BE2C (cell line): ENCODE measurements around the gene SLC25A29.

Experiments used
- DNase-seq: peaks from one replicate; pipeline ENCODE4 v3.0.0-alpha.2; 2020
- H3K27me3 ChIP-seq: fragments of 250-450 bp; sonication (Bioruptor Pico); 2 replicates; pipeline ENCODE4 v1.5.1; 2020; ENCODE audit warnings: mild to moderate bottlenecking
- H3K36me3 ChIP-seq: fragments of 250-450 bp; sonication (Bioruptor Pico); 2 replicates; pipeline ENCODE4 v1.5.1; 2020; ENCODE audit warnings: mild to moderate bottlenecking
- H3K4me1 ChIP-seq: fragments of 250-450 bp; sonication (Bioruptor Pico); 2 replicates; pipeline ENCODE4 v1.5.1; 2020
- H3K4me3 ChIP-seq: 2 replicates; pipeline ENCODE4 v1.5.1; 2011; ENCODE audit warnings: low read depth, low read length
- H3K9me3 ChIP-seq: fragments of 250-450 bp; sonication (Bioruptor Pico); 2 replicates; pipeline ENCODE4 v1.5.1; 2020
- TF ChIP-seq, protein P1 (sequence below): IDR thresholded peaks from 2 replicates; pipeline ENCODE4 v1.5.1; 2012; ENCODE audit warnings: mild to moderate bottlenecking, low read depth, low read length

The SLC25A29 gene

DNA sequence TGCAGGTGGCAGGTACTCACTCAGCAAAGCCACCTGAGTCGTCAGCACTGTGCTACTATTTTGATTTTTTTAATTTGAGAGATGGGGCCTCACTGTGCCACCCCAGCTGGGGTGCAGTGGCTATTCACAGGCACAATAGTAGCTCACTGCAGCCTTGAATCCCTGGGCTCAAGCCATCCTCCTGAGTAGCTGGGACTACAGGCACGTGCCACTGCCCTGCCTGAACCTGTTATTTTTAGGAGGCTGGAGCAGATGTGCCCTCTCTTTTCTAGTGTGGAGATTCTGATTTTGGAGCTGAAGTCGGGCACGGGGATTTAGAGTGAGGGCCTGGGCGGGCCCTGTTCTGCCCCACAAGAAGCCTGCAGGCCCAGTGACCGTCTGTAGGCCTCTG is 34.2 kb upstream of the SLC25A29 start:
- H3K36me3 ChIP-seq = peaks cover 27% of the 10 kb centered on the region
- H3K4me1 ChIP-seq = no peaks in the 10 kb centered on the region
- H3K27me3 ChIP-seq = no peaks in the 10 kb centered on the region
- TF ChIP-seq, protein P1, sequence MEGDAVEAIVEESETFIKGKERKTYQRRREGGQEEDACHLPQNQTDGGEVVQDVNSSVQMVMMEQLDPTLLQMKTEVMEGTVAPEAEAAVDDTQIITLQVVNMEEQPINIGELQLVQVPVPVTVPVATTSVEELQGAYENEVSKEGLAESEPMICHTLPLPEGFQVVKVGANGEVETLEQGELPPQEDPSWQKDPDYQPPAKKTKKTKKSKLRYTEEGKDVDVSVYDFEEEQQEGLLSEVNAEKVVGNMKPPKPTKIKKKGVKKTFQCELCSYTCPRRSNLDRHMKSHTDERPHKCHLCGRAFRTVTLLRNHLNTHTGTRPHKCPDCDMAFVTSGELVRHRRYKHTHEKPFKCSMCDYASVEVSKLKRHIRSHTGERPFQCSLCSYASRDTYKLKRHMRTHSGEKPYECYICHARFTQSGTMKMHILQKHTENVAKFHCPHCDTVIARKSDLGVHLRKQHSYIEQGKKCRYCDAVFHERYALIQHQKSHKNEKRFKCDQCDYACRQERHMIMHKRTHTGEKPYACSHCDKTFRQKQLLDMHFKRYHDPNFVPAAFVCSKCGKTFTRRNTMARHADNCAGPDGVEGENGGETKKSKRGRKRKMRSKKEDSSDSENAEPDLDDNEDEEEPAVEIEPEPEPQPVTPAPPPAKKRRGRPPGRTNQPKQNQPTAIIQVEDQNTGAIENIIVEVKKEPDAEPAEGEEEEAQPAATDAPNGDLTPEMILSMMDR = no peak
- no peak for DNase-seq
- H3K4me3 ChIP-seq = no peak overlapping the region
- no peaks in the 10 kb centered on the region for H3K9me3 ChIP-seq

DNA sequence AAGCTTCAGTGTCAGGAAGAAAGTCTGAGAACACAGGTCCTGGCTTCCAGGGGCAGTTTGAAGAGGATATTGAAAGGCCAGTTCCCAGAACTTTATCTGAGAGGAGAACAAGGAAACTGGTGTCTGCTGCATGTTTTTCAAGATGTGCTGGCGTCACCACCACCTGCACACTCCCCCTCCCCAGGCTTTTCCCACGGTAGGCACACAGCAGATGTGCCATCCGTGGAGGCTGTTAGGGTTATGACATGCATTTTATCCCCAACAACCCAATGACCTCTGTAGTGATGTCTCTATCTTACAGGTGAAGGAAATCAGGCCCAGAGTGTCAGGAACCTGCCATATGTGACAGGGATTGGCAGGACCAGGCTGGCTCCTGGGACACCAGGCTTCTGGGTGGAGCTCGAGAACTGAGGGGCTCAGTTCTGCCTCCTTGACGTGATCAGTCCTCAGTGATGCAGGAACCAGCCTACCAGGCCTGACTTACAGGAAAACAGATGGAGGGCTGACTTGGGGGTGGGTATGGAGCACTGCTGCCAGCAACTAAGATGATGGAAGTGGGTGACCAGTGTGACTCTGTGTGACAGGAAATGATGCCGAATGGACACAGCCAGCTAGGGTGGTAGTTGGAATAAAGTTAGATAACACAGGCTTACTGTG is 33.6 kb upstream of the SLC25A29 start:
- H3K27me3 ChIP-seq = no peaks in the 10 kb centered on the region
- H3K36me3 ChIP-seq = peaks cover 27% of the 10 kb centered on the region
- no peaks in the 10 kb centered on the region for H3K4me1 ChIP-seq
- H3K4me3 ChIP-seq = no peak overlapping the region
- TF ChIP-seq, protein P1 = no peak
- no peak for DNase-seq
- H3K9me3 ChIP-seq = no peaks in the 10 kb centered on the region

DNA sequence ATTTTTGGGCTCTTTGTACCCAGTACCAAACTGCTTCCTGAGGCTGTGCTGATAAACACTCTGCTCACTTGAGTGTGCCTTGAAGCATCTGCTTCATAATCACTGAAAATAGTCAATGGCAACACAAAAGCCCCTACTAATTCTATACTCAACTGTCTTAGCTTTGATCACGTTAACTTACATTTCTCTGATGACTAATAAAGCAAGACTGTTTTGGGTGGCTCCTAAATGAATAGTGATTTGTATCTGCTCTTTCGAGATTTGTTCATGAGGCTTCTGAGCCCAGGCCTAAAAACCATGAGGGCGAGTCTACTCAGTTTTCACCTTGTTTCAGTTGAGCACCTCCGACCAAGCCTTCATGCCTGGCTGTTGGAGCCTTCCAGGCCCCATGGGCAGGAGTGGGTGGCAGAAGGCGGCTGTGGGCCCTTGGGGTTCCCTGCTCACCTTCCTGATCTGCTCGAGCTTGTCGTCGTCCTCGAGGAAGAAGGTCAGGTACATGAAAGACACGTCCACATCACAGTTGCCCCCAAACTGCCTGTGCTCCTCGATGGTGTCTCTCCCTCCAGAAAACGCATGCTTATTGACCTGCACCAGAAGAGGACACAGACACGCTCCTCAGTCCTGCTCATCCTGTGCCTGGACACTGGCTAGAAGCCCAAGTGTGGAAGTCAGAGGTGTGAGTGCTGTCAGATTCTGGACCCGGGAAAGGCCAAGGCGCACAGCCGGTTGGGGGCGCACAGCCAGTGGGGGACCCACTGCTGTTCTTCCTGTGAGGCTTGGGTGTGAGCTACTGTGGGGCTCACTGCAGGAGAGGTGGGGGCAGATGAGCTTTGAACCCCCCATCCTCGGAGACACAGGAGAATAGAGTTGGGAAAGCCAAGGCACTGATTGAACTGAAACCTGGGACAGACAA is 30.6 kb upstream of the SLC25A29 start:
- no peaks in the 10 kb centered on the region for H3K4me1 ChIP-seq
- H3K4me3 ChIP-seq = no peak overlapping the region
- H3K27me3 ChIP-seq = no peaks in the 10 kb centered on the region
- H3K9me3 ChIP-seq = no peaks in the 10 kb centered on the region
- DNase-seq = no peak
- peaks cover 22% of the 10 kb centered on the region for H3K36me3 ChIP-seq
- TF ChIP-seq, protein P1 = no peak

DNA sequence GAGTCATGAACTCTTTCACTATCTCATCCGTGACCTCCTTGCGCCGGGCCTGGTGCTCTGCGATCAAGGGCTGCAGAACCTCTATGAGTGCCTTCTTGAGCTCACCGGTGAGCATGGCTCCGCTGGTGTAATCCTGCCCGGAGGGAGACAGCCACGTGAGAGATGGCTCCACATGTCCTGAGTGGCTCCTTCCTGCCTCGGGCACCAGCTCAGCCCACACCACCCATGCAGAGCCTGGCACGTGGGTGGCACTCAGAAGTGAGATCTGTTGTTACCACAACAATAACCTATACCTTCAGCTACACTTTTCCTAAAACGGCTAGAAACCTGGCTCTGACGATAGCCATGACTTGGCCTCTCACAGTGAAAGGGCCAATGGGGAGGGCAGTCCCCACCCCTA is 28.7 kb upstream of the SLC25A29 start:
- TF ChIP-seq, protein P1 = no peak
- Histone ChIP-seq H3K27me3 (no peaks in the 10 kb centered on the region), H3K4me3 (no peak overlapping the region), H3K4me1 (no peaks in the 10 kb centered on the region), H3K9me3 (no peaks in the 10 kb centered on the region), H3K36me3 (peaks cover 15% of the 10 kb centered on the region)
- DNase-seq = no peak

DNA sequence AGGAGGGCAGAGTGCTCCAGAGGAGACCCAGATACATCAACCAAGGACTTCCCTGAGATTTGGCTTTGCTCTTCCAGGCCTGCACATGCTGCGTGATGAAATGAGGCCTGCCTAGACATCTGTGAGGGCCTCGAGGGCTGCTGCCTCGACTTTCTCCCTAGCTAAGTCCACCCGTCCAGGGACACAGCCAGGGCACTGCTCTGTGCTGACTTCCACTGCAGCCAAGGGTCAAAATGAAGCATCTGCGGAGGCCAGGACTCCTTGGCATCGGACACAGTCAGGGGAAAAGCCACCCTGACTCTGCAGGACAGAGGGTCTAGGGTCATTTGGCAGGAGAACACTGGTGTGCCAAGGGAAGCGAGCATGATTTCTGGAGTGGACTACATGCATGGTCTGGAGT is 27.6 kb upstream of the SLC25A29 start:
- no peaks in the 10 kb centered on the region for H3K9me3 ChIP-seq
- no peak for DNase-seq
- peaks cover 15% of the 10 kb centered on the region for H3K36me3 ChIP-seq
- no peak overlapping the region for H3K4me3 ChIP-seq
- no peaks in the 10 kb centered on the region for H3K27me3 ChIP-seq
- TF ChIP-seq, protein P1 = no peak
- no peaks in the 10 kb centered on the region for H3K4me1 ChIP-seq

DNA sequence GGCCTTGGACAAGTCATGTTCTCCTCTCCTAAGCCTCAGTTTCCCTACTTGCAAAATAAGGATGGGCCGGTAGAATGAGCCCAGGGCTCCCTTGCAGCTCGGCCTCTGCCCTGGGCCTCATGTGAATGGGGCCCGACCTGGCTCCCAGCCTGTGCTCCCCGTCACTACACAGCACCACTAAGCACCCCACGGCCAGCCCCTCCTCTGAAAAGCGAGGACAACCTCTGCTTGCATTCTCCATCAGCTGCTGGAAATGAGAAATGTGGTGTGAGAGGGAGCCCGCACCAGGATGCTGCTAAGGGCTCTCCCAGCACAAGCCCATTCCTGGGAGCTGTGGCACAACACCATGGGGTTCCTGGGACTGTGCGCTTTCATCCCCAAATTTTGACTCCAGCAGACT is 27.1 kb upstream of the SLC25A29 start:
- H3K4me3 ChIP-seq = no peak overlapping the region
- TF ChIP-seq, protein P1 = no peak
- no peaks in the 10 kb centered on the region for H3K4me1 ChIP-seq
- H3K27me3 ChIP-seq = no peaks in the 10 kb centered on the region
- no peaks in the 10 kb centered on the region for H3K9me3 ChIP-seq
- no peak for DNase-seq
- peaks cover 15% of the 10 kb centered on the region for H3K36me3 ChIP-seq
